ENCODE data around the gene PPM1H.

PPM1H gene

DNA sequence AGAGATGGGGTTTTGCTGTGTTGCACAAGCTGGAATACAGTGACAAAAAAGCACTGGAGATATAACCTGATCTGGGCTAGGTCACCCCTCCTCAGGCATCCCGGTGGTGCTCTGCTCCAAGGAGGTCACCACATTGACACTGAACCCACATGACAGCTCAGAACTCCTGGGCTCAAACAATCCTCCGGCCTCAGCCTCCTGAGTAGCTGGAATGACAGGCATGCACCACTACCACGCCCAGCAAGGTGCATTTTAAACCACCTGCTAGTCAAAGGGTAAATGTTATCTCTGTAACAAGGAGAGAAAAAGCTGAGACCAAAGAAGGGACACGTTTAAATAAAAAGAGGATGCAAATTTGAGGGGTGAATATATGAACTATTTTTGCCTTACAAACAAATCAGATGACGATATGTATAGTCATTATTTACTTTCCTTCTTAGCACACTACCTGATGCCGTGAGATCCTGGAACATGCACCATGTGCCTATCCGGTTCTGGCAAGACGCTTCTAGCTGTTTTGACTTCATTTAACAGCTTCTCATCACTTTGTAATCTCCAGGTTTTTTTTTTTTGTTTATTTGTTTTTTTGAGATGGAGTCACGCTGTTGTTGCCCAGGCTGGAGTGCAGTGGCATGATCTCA lies 135.1 kb downstream of the PPM1H start:
- DNase-seq (ENCODE audit: low read depth in 2 of 2) = no peak

DNA sequence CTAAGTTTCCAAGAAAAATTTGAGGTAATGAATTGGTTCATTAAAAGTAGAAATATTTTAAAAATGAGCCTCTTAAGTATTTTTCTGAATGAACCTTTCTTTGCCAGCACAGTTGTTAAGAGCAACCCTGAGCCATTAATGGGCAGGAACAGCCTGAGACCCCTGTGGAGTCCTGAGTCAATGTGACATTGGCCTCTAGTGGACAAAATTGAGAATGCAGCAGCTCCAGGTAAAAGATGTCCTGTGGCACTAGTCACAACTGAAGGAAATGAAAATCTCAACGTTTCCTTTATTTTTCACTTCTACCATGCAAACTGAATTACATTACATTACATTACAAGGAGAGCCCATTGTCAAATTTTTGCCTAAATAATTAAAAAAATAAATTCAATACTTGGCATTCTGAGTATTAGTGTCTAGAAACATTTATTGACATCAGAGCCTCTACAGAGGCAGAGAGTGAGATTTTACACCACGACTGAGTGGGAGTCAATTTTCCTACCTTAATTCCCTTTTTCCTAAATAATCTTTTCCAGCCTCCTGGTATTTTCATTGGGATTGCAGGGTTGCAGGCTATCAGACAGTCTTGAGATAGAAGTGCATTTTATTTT lies 135.7 kb downstream of the PPM1H start:
- DNase-seq (ENCODE audit: low read depth in 2 of 2) = peak in 1 of 2 donors; percentile 17

DNA sequence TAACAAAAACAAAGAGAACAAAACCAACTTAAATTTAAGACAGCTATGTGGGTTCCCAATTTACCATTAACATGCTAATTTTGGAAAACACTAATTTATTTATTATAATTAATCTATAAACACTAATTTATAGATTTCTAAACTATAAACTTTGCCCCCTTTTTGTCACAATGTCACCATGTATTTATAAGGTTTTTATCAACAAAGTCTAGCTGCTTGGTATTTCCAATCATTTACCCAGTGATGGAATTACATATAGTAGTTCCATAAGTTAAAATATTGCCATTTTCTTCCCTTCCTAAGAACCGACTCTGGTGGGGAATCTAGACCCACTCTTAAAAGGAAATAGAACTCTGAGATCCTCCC lies 140.7 kb downstream of the PPM1H start:
- DNase-seq (ENCODE audit: low read depth in 2 of 2) = no peak

DNA sequence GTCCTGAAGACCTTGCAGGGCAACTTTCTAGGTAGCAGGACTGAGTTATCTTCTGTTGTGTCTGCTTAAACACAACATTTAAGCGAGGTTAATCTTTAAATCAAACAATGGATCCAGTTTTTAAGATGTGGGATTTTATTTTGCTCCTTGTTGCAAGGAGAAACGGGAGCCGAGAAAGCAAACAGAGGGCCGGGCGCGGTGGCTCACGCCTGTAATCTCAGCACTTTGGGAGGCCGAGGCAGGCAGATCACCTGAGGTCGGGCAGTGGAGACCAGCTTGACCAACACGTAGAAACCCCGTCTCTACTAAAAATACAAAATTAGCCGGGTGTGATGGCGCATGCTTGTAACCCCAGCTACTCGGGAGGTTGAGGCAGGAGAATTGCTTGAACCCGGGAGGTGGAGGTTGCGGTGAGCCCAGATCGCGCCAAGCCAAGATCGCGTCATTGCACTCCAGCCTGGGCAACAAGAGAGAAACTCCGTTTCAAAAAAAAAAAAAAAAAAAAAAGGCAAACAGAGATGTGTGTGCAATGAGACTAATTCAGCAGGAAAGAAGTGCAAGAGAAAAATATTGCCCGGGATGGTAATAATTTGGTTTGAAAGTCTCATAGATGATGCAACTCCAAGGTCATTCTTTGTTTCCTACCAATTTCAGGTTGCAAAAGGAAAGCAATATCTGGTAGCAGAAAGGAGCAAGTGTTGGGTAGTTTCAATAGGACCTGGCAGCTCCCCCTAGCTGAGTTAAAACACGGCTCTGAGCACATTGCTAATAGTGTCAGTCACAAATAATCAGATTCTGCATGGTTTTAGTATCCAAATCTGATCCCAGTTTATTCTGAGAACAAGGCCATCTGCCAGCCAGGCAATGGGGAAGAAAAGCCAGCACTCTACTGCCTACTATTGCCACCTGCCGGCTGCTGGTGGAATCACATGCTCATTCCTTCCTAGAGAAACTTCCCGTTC lies 141.4 kb downstream of the PPM1H start:
- peak; percentile 44 to 61 for DNase-seq (ENCODE audit: low read depth in 2 of 2)

DNA sequence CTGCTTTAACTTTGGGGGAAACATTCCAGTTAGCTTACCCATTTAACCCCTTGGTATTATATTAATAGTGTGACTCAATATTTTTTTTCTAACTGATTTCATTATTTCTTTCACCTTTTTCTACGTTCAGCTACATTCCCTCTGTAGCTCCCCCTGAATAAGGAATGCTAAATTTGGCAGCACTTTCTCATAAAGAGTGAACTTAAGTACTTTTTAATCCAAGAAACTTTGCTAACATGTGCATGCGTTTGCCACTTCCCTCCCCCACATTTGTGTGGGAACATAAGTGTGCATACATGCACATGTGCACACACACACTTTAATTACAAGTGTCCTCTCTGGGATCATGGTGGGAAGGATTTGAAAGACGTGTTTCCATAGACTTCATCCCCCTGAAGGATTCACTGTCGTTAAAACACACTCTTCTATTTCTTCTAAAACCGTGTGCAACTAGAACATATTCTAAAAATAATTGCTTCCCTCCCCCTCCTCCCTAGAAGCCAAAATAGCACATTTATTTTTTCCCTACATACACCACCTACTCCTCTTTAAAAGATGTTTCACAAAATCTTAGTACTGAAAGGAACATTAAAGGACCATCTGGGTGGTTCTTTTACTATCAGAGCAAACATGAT lies 142.6 kb downstream of the PPM1H start:
- DNase-seq (ENCODE audit: low read depth in 2 of 2) = no peak

DNA sequence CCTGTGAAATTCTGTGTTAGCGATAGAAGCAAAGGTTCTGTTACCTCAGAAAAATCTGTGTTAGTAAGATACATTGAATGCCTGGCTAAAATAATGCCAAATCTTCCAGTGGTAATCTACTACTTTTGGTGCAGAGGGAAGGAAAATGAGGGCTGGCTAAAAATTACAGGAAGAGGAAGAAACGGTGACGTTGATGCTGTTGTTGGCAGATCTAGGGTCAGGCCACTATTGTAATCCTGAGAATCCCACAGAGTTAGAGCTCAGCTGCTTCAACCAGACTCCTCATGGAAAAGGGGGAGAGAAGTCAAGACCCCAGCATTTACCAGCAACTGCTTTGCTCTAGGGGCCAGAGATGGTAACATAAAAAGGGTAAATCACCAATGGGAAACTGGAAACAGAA lies 145.1 kb downstream of the PPM1H start:
- DNase-seq (ENCODE audit: low read depth in 2 of 2) = no peak

DNA sequence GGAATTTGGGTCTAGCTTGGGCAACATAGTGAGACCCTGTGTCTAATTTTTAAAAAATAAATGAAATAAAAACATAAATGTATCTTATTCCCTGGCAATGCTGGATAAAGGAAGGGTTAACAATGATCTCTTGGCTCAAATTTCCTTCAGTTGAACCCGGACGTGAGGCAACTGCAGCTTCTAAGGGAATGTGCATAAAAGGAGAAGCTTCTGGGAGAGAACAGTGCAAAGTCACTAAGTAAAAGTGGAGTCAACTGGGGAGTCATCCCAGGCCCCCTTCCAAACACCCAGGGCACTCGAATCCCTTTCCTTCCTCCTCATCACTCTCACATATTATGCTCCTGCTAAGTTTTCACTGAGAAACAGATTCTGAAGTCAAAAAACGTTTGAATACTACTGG lies 147.3 kb downstream of the PPM1H start:
- no peak for DNase-seq (ENCODE audit: low read depth in 2 of 2)

DNA sequence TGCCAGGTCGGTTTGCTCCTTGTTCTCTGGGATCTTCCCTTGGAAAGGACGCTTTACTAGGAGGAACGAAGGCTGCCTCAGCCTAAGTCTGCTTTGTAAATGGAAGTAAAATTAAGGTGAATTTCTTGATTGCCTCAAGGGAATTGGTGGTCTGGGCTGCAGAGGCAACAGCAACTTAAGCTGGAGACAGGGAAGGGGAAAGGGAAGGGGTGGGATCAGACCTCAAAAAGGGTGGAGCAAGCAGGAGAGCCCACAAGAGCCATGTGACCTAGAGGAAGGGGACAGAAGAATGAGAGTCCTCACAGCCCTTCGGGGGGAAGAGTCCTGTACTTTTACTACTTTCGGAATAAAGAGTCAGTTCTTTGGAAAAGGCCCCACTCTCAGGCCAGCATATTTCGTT lies 147.9 kb downstream of the PPM1H start:
- no peak for DNase-seq (ENCODE audit: low read depth in 2 of 2)

DNA sequence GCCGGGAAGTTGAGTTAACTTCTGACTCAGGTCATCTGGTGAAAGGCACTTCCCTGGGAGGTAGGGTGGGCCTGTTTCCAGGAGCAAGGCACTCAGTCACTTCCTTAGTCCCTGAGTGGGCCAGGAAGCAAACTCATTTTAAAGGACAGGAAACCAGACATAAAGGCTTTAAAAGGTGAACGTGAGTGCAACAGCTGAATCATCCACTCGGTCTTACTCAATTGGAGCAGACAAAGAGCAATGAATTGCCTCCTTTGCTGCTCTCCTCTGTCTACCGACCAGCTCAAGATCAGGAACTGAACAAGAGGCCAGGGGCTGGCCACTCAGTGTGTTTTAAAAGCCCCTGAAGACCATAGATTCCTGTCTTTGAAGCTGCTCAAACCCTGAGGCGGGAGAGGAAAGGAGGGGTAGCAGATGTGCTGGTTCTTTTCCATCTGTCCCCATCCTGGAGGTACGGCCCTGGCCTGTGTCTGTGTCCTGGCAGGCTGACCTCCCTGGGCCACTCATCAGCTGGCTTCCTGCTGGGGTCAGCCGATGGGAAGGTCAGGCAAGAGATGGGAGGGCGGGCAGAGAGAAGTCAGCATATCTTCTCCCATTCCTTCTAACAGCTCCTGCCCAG lies 148.9 kb downstream of the PPM1H start:
- DNase-seq (ENCODE audit: low read depth in 2 of 2) = no peak

DNA sequence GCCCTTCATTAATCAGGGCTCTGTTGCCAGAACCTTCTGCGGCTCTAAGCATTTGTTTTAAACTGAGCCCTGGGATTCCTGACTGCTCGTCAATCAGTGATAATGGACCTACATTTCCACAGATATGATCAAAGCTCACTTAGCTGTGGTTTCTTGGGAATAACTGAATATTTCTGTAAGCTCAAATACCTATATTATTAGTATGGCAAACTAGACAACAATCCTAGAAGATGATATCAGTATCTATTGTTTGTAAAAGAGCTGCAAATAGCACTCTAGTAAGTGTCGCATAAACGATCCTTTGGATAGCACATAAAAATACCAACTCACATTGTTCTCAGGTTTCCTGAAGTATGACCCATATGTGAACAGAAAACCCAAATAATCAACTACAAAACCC lies 150.4 kb downstream of the PPM1H start:
- DNase-seq (ENCODE audit: low read depth in 2 of 2) = no peak

DNA sequence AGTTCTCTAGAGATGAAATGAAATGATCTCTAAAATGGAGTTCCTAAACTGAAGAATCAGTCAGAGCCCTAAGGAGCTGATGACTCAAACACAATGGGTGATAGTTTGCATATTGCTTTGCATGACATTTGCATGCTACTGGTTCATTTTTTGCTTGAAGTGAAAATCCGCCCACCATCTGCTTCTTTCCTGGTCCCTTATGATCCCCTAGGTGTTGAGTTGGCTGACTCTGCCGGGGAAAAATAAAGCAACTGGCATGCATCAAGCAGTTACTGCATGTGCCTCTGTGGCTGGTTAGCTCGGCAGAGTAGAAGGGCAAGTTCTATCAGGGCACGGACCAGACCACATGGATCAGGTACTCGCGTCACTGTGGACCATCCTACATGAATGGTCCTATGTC lies 151.1 kb downstream of the PPM1H start:
- no peak for DNase-seq (ENCODE audit: low read depth in 2 of 2)

DNA sequence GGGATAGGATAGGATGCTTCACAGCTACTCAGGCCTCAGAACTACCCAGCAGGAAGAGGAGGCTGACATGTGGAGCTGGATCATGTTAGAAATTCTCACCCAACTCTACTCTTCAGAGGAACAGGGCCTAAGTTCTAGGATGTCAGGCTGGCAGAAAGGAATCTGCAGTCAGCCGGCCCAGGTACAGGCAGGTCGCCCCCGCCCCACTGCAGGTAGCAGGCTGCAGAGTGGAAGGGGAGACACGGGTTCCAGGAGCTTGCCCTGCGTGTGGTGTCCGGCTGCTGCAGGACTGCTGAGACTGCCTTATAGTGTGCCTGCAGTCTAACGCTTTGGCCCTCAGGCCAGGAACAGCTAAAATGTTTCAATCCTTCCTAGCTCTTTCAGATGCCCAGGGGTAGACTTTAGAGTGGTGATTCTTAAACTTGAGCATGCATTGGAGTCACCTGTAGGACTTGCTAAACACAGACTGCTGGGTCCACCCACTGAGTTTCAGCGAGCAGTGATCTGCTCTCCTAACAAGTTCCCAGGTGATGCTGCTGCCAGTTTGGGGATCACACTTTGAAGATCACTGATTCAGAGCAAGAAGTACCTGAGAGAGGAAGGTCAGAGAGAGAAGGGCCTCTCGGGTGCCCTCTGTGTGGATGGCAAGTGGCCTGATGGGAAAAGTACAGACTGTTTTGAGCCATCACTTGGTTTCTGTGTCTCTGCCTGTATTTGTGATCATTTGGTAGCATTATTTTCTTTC lies 153.6 kb downstream of the PPM1H start:
- DNase-seq (ENCODE audit: low read depth in 2 of 2) = no peak

DNA sequence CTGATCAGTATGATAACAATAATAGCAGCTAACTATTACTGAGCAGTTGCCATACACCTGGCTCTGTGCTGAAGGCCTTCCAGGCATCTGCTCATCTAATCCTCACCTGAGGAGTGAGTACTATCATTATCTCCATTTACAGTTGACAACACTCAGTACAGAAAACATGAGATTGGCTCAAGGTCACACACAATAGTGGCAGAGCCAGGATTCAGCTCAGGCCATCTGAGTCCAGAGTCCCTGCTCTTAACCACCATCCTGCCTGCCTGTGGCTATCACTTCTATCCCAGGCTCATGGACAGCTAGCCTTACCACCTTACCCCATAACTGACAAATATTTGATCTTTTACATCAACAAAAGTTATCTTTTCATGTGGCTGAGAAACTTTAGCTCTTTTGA lies 155.5 kb downstream of the PPM1H start:
- no peak for DNase-seq (ENCODE audit: low read depth in 2 of 2)

DNA sequence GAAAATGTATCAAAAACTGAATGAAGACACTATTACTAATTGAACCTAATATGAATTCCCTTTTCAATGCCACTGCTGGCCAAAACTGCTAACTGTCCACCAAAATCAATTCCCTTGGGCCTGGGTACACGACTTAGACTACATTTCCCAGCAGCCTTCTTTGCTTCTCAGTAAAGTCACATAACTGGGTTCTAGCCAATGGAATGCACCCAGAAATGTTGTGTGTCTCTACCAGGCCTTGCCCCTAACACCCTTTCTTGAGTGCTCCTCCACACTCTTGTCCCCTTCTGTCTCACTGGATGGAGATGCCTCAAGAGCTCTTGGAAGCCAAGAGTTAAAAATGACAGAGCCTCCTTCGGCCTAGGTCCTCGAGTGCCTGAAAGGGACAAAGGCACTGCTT lies 156.8 kb downstream of the PPM1H start:
- DNase-seq (ENCODE audit: low read depth in 2 of 2) = no peak

DNA sequence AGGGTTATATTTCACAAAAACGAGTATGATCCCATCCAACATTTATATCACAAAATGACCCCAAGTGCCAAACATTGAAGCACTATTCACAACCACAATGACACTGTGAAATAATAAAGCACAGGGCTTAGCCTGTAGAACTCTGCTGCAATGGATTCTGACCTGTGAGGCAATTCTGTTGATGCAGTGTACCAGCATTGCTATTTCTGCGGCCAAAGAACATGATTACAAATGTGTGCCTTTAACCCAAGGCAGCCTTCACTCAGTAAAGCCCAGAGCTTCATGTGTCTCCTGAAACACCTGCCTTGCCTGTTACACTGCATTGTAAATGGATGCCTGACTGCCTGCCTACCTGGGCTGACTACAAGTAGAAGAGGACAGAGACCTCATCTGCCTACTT lies 158.0 kb downstream of the PPM1H start:
- no peak for DNase-seq (ENCODE audit: low read depth in 2 of 2)

DNA sequence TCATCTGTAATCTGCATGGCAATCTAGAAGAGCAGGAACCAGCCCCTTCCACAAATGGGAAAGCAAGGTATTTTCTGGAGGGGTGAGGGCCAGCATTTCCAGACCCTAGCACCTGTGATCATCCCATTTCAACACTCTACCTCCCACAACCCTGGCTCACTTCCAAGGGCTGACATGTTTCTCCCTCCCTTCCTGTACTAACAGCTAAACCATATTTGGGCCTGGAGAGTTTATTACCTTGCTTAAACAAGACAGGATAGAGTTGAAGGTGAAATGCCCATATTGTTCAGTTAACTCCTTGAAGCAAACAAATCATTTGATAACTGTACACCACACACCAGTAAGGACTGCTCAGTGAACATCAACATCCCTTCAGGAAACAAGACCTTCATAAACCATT lies 158.4 kb downstream of the PPM1H start:
- no peak for DNase-seq (ENCODE audit: low read depth in 2 of 2)

DNA sequence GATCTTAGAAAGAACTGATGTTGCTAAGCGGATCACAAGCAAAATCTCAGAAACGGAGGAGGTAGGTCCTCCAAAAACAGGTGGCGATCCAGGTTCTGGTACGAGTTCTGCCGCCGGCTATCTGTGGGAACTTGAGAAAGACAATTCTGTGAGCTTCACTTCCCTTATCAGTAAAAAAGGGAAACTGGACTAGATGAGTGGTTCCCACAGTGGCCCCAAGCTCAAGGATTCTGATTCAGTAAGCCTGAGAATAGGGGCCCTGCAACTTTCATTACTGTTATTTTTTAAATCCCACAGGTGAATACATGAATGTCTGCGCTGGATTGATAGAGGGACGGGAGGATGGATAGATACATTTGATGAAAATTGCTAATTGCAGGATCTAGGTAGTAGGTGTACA lies 160.2 kb downstream of the PPM1H start:
- no peak for DNase-seq (ENCODE audit: low read depth in 2 of 2)

DNA sequence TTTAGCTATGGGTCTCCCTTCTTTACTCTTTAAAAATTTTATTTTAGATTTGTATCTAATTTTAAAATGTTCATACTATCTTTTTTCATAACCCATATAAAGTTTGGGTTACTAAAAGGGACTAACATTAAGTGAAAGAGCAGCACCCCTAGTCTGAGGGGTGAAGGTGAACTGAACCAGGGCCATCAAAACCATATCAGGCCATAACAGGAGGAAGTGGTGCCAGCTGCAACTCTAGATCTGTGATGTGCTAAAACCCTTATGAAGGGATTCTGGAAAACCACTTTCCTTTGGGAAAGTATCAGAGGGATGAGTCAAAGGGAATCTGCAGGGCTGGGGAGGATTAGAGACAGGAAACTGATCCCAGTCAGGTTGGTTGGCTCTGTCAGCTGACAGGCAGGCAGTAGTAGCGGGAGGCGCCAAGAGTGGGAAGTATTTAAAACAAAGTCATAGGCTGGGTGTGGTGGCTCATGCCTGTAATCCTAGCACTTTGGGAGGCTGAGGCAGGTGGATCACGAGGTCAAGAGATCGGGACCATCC lies 162.5 kb downstream of the PPM1H start:
- no peak for DNase-seq (ENCODE audit: low read depth in 2 of 2)

DNA sequence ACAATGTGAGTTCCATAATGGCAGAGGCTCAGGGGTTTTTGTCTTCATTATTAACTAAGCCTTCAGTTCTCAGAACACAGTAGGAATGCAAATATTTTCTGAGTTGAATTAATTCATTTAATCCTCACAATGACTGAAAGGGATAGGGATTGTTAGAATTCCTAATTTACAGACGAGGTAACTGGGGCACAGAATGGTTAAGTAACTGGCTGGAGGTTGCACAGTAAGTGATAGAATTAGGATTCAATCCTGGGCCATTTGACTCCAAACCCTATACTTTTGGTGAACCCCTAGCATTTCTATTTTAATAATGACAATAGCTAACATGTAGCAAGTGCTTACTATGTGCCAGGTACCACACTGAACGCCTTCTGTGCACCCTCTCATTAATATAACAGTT lies 163.1 kb downstream of the PPM1H start:
- no peak for DNase-seq (ENCODE audit: low read depth in 2 of 2)

DNA sequence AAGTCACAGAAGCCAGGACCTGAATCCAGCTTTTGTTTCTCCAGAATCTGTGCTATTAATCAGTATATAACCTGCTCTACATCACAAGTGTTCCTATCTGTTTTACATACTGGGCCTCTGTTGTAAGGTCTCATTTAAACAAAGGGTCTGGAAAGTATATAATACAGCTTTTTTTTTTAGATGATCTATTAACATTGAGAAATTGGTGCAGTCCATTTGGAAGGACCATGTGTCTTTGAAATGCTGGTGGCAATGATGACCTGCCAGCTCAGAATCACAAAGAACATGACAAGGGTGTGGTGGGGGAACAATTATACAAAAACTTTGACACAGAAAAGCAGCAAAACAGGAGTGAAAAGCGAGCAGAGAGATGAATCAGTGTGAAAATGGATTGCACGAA lies 164.6 kb downstream of the PPM1H start:
- no peak for DNase-seq (ENCODE audit: low read depth in 2 of 2)

DNA sequence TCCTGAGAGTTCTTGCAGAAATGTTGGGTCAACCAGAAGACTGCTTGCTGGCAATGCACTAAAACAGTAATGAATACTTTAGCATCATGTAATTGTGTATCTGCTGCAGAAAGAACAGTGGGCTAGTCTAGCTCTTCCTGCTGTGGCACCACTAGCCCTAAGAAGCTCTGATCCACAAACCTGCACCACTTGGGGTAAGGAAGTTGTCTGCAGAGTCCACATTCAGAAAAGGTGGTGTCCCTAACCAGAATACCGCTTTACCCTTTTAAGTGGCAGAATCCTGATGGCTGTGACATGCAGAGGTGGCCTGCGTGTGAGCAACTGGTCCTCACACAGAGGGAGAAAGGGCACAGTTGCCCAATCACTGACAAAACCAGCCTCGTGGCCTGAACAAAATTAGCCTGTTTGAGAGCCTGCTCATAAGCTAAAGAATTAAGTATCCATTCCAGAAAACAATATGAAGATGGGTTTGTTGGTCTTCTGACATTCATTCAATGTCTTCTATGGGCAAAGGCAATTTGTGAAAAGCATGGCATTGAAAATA lies 165.8 kb downstream of the PPM1H start:
- no peak for DNase-seq (ENCODE audit: low read depth in 2 of 2)
